ENCODE measurements around the gene MGARP.
"Not testable (repeated sequence)": the region's sequence is repeated elsewhere in the genome, so short reads cannot be mapped to it uniquely, and the experiment has no call there.

Gene MGARP

GRCh38 chr4:139279760-139280620, at the start of gene MGARP:
MGARP (minus strand) TSS chr4:139280225; CDS start chr4:139280158, 67 bp downstream.
- DNase-seq (ENCODE audit: low read depth): no peak

- DNase-seq (ENCODE audit: low read depth): no peak
Measured at GRCh38 chr4:139329665-139330200, 49.7 kb upstream of the MGARP start.

GRCh38 chr4:139324620-139325019, 44.6 kb upstream of the MGARP start:
- DNase-seq (ENCODE audit: low read depth): no peak

- not testable (repeated sequence) for DNase-seq (ENCODE audit: low read depth)
Measured at GRCh38 chr4:139322541-139322940, 42.5 kb upstream of the MGARP start.

DNA sequence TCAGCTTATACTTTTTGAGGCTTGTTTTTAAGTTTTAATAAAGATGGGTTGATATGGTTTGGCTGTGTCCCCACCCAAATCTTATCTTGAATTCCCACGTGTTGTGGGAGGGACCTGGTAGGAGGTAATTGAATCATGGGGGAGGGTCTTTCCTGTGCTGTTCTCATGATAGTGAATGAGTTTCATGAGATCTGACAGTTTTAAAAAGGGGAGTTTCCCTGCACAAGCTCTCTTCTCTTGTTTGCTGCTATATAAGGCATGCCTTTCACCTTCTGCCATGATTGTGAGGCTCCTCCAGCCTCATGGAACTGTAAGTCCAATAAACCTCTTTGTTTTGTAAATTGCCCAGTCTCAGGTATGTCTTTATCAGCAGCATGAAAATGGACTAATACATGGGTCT, 42.0 kb upstream of the MGARP start:
- not testable (repeated sequence) for DNase-seq (ENCODE audit: low read depth)

GRCh38 chr4:139319571-139319970, 39.5 kb upstream of the MGARP start:
- DNase-seq (ENCODE audit: low read depth): no peak

- DNase-seq (ENCODE audit: low read depth): no peak
Measured at GRCh38 chr4:139317635-139318034, 37.6 kb upstream of the MGARP start.

DNA sequence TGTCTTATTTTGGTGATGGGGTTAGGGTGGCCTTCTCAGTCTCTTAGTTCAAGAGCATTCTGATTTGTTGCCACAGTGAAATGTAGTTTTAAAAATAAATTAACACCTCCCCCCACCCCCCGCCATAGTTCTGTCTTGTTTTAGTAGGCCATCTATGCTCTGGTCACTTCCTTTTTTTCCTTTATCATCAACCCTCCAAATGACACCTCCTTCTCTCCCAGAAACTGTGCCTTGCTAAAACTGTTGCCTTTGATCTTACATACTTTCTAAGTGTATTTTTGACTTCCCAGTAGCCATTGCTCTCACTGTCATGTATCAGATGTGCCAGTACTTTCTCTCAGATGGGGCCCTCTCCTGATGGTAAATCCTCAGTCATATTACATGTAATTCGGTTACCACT, 36.7 kb upstream of the MGARP start:
- no peak for DNase-seq (ENCODE audit: low read depth)

GRCh38 chr4:139315221-139315675, 35.2 kb upstream of the MGARP start:
- DNase-seq (ENCODE audit: low read depth): no peak

- DNase-seq (ENCODE audit: low read depth): no peak
Measured at GRCh38 chr4:139314047-139314800, 34.2 kb upstream of the MGARP start.

- not testable (repeated sequence) for DNase-seq (ENCODE audit: low read depth)
Measured at GRCh38 chr4:139313414-139313813, 33.4 kb upstream of the MGARP start.

GRCh38 chr4:139312552-139313332, 32.7 kb upstream of the MGARP start:
- DNase-seq (ENCODE audit: low read depth): no peak

DNA sequence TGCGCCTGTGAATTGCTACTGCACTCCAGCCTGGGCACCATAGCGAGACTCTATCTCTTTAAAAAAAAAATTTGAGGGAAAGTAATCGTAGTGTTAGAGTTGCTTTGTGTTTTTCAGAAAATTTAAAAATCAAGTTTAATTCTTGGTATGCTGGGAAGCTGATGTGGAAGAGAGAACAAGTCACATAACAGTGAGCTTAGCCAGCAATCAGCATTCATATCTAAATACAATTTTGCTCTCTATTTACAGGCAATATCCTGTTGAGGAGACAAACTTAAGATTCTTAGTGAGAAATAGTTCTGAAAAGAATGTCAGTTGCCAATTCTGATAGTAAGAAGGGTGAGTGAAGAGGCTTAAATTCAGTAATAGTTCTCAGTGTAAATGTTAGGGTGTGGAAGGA, 31.9 kb upstream of the MGARP start:
- DNase-seq (ENCODE audit: low read depth): no peak

DNA sequence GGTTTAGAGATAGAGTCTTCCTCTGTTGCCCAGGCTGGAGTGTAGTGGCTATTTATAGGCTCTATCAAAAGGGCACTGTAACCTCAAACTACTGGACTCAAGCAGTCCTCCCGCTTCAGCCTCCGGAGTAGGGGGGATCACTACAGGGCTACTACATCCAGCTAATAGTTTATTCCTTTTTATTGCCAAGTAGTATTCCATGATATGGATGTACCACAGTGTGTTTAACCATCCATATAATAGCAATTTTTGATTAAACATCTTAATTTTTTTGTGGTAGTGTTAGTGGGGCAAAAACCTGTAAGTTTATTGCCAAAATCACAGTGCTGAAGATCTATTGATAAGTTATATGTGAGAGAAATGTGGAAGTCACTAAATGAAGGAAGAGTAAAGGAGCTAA, 24.9 kb upstream of the MGARP start:
- DNase-seq (ENCODE audit: low read depth): no peak

- peak; percentile 63 for DNase-seq (ENCODE audit: low read depth)
Measured at GRCh38 chr4:139301821-139302611, 22.0 kb upstream of the MGARP start, which contains the start of gene NDUFC1. NDUFC1 (minus strand) TSS chr4:139302477; CDS start chr4:139295798, 6,679 bp downstream.

DNA sequence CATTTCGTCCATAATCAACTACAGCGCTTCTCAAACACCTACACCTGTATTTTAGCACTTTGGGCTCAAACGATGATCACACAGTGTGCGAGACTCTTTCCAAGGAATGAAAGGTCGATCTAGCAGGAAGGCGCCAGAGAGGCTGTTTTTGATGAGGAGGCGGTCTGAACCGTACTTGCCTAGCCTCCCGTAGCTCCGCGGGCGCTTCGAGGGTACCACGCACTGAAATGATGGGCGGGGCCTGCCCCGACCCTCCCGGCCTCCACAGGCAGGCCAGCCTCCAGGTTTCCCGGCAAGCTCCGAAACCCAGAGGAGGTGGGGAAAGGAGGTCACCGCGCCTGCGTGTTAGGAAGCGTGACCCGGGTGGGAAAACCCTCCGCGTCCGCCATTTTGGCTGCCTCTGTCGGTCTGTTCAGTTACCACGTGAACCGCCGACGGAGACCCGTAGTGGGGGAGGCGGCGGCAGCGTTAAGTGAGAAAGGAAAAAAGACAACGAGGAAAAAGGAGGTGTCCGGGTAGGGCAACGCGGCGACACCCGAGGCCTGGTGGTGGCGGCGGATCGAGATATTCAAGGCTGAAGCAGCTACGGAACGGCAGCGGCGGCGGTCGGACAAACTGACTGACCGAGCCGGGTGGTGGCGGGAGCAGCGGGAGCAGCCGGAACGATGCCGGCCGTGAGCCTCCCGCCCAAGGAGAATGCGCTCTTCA, 21.2 kb upstream of the MGARP start, which contains the start of gene NAA15:
Gene NAA15, plus strand, starts transcription at position 393 of the 708 bp plus-strand sequence. Its CDS starts 273 bp downstream, at position 666.
- peak; percentile 97 for DNase-seq (ENCODE audit: low read depth)

DNA sequence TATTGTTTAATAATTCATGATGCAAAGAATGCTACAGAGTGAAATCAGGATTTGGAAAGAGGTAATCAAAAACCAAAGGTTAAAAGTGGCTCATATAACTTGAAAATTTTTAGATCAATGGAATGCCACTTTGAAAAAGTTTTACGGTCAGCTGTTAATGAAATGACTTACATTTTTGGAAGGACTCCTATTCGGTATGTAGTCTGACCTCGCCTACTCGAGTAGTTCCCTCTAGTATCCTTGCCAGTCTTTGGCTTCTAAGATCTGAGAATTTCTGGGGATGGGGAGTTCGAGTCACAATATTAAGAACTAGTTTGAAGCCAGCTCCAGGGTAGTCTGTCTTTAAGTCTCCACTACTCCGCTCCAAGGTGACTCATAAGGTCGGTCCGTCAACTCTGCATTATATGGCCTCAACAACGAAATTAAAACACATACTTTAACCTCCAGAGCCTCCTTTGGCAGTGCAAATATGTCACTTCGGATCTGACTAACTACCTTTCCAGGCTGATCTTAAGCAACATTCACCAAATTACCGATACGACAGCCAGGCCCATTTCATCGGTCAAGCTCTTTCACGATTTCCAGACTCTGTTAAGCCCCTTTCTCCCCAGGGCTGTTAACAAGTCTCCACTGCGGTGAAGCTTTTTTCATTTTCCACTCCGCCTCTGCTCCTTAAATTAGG, 20.5 kb upstream of the MGARP start:
- DNase-seq (ENCODE audit: low read depth): no peak

DNA sequence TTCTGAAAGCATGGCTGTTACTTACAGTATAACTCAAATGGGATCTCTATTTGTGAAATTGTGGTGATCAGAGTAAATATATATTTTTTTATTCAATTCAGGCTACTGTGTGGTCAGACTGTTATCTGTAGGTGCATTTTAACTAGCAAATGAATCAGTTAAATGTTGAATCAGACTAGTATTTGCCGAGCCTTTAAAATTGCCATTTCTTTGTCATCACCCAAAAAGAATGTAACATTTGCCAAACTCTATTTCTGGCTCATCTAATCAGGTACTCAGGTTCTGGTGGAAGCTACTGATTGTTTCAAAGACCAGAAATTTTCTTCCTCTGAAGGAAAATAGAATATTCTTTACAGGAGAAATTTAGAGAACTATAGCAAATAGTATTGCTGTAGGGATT, 19.5 kb upstream of the MGARP start:
- DNase-seq (ENCODE audit: low read depth): no peak

- DNase-seq (ENCODE audit: low read depth): no peak
Measured at GRCh38 chr4:139297001-139297410, 17.0 kb upstream of the MGARP start.

DNA sequence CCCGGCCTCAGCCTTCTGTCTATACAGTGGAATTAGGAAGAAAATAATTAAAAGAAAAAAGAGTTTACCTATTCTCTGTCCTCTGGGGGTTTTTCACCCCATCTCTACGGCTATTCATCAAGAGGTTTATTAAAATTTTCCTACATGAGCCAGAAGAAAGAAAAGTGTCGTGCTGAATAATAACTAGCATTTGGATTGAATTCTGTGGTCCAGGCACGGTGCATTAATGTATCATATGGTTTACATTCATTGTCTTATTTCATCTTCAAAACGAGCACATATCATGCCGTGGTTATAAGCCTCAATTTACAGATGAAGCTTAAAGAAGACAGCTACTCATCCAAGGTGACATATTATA, 15.9 kb upstream of the MGARP start:
- no peak for DNase-seq (ENCODE audit: low read depth)
